OCI-LY3 (cell line): ENCODE measurements around the gene PGM1.

ENCODE experiments used
- H2AFZ ChIP-seq: fragments of 200-600, 300-600 bp; shearing (Covaris generic); 2 replicates; pipeline ENCODE4 v1.6.0; 2014; ENCODE audit warnings: antibody characterized with exemption, low read depth, low read length
- H3K27ac ChIP-seq: fragments of 200-600, 300-600 bp; sonication (generic); 2 replicates; pipeline ENCODE4 v1.5.1; 2014; ENCODE audit warnings: mild to moderate bottlenecking, low read length, moderate library complexity, mixed read lengths
- H3K27me3 ChIP-seq: fragments of 200-600, 300-600 bp; sonication (generic); 2 replicates; pipeline ENCODE4 v1.6.1; 2014; ENCODE audit warnings: low read depth, low read length, mixed read lengths
- H3K36me3 ChIP-seq: fragments of 200-600, 300-600 bp; sonication (generic); replicated peaks from 2 replicates; pipeline ENCODE3; 2014; ENCODE audit warnings: low read depth, low read length, mixed read lengths
- H3K4me1 ChIP-seq: fragments of 300-600, 200-600 bp; sonication (generic); 2 replicates; pipeline ENCODE4 v1.6.1; 2014; ENCODE audit warnings: low read length, mixed read lengths
- H3K4me2 ChIP-seq: fragments of 200-600, 300-600 bp; sonication (generic); 2 replicates; pipeline ENCODE4 v1.6.1; 2014; ENCODE audit warnings: low read length, mixed read lengths
- H3K4me3 ChIP-seq: fragments of 300-600, 200-600 bp; sonication (generic); 2 replicates; pipeline ENCODE4 v1.5.1; 2014; ENCODE audit warnings: antibody characterized with exemption, mild to moderate bottlenecking, low read length, moderate library complexity
- H3K79me2 ChIP-seq: fragments of 300-600, 200-600 bp; shearing (Covaris generic); 2 replicates; pipeline ENCODE4 v1.6.1; 2014; ENCODE audit warnings: mild to moderate bottlenecking, low read length, mixed read lengths
- H3K9ac ChIP-seq: fragments of 300-600, 200-600 bp; shearing (Covaris generic); 2 replicates; pipeline ENCODE4 v1.6.0; 2014; ENCODE audit warnings: mild to moderate bottlenecking, low read length, moderate library complexity
- H3K9me3 ChIP-seq: fragments of 200-600, 300-600 bp; shearing (Covaris generic); 2 replicates; pipeline ENCODE4 v1.6.1; 2014; ENCODE audit warnings: low read length, mixed read lengths; ENCODE audit not compliant: insufficient read depth
- H4K20me1 ChIP-seq: fragments of 200-600, 300-600 bp; sonication (generic); 2 replicates; pipeline ENCODE4 v1.6.1; 2016; ENCODE audit warnings: low read length, mixed read lengths; ENCODE audit not compliant: insufficient read depth
- EZH2phosphoT487 ChIP-seq: fragments of 200-600 bp; shearing (Covaris generic); IDR thresholded peaks from 2 replicates; pipeline ENCODE4 v1.6.1; 2018; ENCODE audit warnings: antibody characterized with exemption, mixed run types, low read depth
- TF ChIP-seq, protein P1 (sequence below): fragments of 200-600, 300-600 bp; sonication (generic); IDR thresholded peaks from 2 replicates; pipeline ENCODE4 v1.5.1; 2014; ENCODE audit warnings: antibody characterized with exemption, low read length, low read depth

Gene PGM1

GRCh38 chr1:63662841-63663240 lies 69.6 kb downstream of the PGM1 start:
- H3K9ac ChIP-seq: no peak overlapping the region
- H3K36me3 ChIP-seq: no peaks in the 10 kb centered on the region
- TF ChIP-seq, protein P1, sequence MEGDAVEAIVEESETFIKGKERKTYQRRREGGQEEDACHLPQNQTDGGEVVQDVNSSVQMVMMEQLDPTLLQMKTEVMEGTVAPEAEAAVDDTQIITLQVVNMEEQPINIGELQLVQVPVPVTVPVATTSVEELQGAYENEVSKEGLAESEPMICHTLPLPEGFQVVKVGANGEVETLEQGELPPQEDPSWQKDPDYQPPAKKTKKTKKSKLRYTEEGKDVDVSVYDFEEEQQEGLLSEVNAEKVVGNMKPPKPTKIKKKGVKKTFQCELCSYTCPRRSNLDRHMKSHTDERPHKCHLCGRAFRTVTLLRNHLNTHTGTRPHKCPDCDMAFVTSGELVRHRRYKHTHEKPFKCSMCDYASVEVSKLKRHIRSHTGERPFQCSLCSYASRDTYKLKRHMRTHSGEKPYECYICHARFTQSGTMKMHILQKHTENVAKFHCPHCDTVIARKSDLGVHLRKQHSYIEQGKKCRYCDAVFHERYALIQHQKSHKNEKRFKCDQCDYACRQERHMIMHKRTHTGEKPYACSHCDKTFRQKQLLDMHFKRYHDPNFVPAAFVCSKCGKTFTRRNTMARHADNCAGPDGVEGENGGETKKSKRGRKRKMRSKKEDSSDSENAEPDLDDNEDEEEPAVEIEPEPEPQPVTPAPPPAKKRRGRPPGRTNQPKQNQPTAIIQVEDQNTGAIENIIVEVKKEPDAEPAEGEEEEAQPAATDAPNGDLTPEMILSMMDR: no peak
- no peak for TF ChIP-seq EZH2phosphoT487
- H3K4me2 ChIP-seq: no peak overlapping the region
- no peak overlapping the region for H2AFZ ChIP-seq
- H3K79me2 ChIP-seq: no peaks in the 10 kb centered on the region
- H3K4me3 ChIP-seq: no peak overlapping the region
- H3K4me1 ChIP-seq: no peaks in the 10 kb centered on the region
- no peak overlapping the region for H3K27ac ChIP-seq
- H4K20me1 ChIP-seq: no peaks in the 10 kb centered on the region
- no peaks in the 10 kb centered on the region for H3K27me3 ChIP-seq
- H3K9me3 ChIP-seq: no peaks in the 10 kb centered on the region

DNA sequence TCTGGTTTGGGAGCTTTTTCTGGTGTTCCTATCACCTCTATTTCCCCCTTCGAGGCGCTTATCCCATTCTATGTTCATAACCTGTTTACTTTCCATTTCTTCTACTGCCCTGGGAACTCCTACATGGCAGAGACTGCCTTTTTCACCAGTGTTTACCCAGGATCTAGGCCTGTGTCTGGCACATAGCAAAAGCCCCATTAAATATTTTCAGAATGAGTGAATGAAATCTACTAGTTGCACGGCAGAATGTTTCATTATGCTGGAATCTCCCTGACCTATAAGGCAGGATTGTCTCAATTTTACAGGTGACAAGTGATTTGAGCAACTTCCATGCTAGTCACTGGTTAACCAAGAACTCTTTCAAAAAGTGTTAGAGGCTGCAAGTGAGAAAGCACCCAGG lies 70.1 kb downstream of the PGM1 start:
- no peak for TF ChIP-seq EZH2phosphoT487
- TF ChIP-seq, protein P1: no peak
- H3K9me3 ChIP-seq: no peaks in the 10 kb centered on the region
- no peak overlapping the region for H3K9ac ChIP-seq
- no peak overlapping the region for H3K4me3 ChIP-seq
- H2AFZ ChIP-seq: no peak overlapping the region
- H3K36me3 ChIP-seq: no peaks in the 10 kb centered on the region
- H4K20me1 ChIP-seq: no peaks in the 10 kb centered on the region
- H3K4me1 ChIP-seq: no peaks in the 10 kb centered on the region
- no peaks in the 10 kb centered on the region for H3K79me2 ChIP-seq
- no peak overlapping the region for H3K4me2 ChIP-seq
- H3K27ac ChIP-seq: no peak overlapping the region
- no peaks in the 10 kb centered on the region for H3K27me3 ChIP-seq

GRCh38 chr1:63663873-63664272 lies 70.7 kb downstream of the PGM1 start:
- Histone ChIP-seq H3K36me3 (no peaks in the 10 kb centered on the region), H3K4me3 (no peak overlapping the region), H3K9me3 (no peaks in the 10 kb centered on the region), H3K27me3 (no peaks in the 10 kb centered on the region), H3K9ac (no peak overlapping the region), H3K4me1 (no peaks in the 10 kb centered on the region), H3K79me2 (no peaks in the 10 kb centered on the region), H3K4me2 (no peak overlapping the region), H3K27ac (no peak overlapping the region), H4K20me1 (no peaks in the 10 kb centered on the region), H2AFZ (no peak overlapping the region)
- TF ChIP-seq EZH2phosphoT487: no peak
- TF ChIP-seq, protein P1: no peak

DNA sequence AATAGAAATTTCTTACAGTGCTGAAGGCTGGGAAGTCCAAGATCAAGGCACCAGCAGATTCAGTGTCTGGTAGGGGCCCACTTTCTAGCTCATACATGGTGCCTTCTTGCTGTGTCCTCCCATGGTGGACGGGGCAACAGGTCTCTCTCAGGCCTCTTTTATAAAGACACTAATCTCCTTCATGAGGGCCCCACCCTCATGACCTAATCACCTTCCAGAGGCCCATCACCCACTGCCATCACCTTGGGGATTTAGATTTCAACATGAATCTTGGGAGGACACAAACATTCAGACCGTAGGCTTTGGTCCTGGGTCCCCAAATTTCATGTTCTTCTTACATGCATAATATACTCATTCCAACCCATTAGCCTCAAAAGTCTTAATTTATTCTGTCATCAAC lies 71.5 kb downstream of the PGM1 start:
- no peaks in the 10 kb centered on the region for H3K4me1 ChIP-seq
- no peak overlapping the region for H2AFZ ChIP-seq
- no peaks in the 10 kb centered on the region for H4K20me1 ChIP-seq
- no peak overlapping the region for H3K9ac ChIP-seq
- no peak overlapping the region for H3K4me2 ChIP-seq
- H3K9me3 ChIP-seq: no peaks in the 10 kb centered on the region
- H3K27me3 ChIP-seq: no peaks in the 10 kb centered on the region
- no peak overlapping the region for H3K27ac ChIP-seq
- no peak for TF ChIP-seq EZH2phosphoT487
- TF ChIP-seq, protein P1: no peak
- H3K4me3 ChIP-seq: no peak overlapping the region
- H3K79me2 ChIP-seq: no peaks in the 10 kb centered on the region
- no peaks in the 10 kb centered on the region for H3K36me3 ChIP-seq
